NT2/D1 (cell line): Measurements from ENCODE around the gene IL17RB.

Experiments used
- SUZ12 ChIP-seq: IDR thresholded peaks from 2 replicates; pipeline ENCODE4 v1.6.1; 2011; ENCODE audit not compliant: insufficient read length, insufficient read depth; ENCODE audit errors: extremely low read depth
- YY1 ChIP-seq: IDR thresholded peaks from 2 replicates; pipeline ENCODE4 v1.6.1; 2011; ENCODE audit not compliant: insufficient read length, insufficient read depth

DNA sequence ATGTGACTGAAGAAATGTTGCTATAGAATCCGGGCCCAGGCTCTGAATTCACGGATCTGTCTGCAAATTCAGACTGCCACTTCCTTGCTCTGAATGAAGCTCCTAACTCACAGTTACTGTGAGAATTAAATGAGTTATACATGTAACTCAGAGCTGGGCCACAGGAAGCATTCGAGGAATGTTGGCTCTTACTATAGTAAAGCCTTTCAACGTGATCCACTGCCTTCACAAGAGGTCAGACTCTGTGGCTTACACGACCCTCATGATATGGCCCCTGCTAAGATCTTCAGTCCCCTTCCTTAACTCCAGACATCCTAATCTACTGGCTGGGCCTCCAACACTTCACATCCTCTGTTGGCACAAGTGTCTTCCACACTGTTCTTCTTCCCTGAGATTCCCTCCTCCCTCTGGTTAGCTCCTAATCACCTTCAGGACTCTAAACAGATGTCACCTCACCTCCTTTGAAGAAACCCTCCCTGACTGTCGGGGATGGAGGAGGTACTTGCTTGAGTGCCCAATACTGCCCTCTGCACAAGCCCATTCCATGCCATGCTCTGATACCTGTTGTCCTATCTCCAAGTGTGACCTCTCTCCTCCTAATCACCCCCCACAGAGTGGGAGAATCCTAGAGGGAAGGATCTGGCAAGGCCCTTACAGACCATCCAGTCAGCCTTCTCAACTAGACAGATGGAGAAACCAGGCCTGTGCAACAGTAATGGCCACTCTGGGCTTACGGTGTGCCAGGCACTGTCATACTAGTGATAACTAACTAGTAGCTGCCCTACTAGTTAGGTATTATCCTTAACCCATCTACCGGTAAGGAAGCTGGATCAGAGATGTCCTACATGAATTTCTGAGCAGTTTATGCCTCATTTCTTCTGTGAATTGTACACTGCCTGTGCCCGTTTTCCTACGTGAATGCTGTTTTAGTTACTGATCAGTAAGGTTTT, 34.3 kb downstream of the IL17RB start:
- TF ChIP-seq YY1 = no peak
- TF ChIP-seq SUZ12 = no peak
